H9 (cell line): ENCODE results near the gene MKI67. TPM values are rescaled to one million over a fixed set of nuclear protein-coding genes. Genes with fewer than 3 reads are reported as not detected.

ENCODE experiments used
- DNase-seq: peaks from one replicate; pipeline ENCODE4 v3.0.0-alpha.2; 2017
- H2AFZ ChIP-seq: one replicate; pipeline ENCODE4 v1.6.1; 2013; ENCODE audit warnings: mild to moderate bottlenecking, low read length, control low read depth, moderate library complexity
- H2AK5ac ChIP-seq: 2 replicates; pipeline ENCODE4 v1.6.1; 2013; ENCODE audit warnings: low read length, control low read depth, mixed read lengths; ENCODE audit not compliant: insufficient read length
- H2BK120ac ChIP-seq: one replicate; pipeline ENCODE4 v1.6.1; 2013; ENCODE audit warnings: low read depth, mild to moderate bottlenecking, low read length, control low read depth, inconsistent platforms; ENCODE audit not compliant: poor library complexity, severe bottlenecking
- H2BK12ac ChIP-seq: 2 replicates; pipeline ENCODE4 v1.6.1; 2013; ENCODE audit warnings: low read length, control low read depth, mixed read lengths, low read depth; ENCODE audit not compliant: insufficient read length
- H2BK15ac ChIP-seq: 2 replicates; pipeline ENCODE4 v1.6.1; 2013; ENCODE audit warnings: low read depth, low read length, control low read depth
- H2BK20ac ChIP-seq: one replicate; pipeline ENCODE4 v1.6.1; 2013; ENCODE audit warnings: low read depth, mild to moderate bottlenecking, low read length, control low read depth, inconsistent platforms; ENCODE audit not compliant: poor library complexity, severe bottlenecking
- H2BK5ac ChIP-seq: 2 replicates; pipeline ENCODE4 v1.6.1; 2013; ENCODE audit warnings: low read length, control low read depth, mixed read lengths; ENCODE audit not compliant: insufficient read length
- H3K14ac ChIP-seq: 2 replicates; pipeline ENCODE4 v1.6.1; 2013; ENCODE audit warnings: low read length, control low read depth; ENCODE audit not compliant: insufficient read depth
- H3K18ac ChIP-seq: 2 replicates; pipeline ENCODE4 v1.6.1; 2013; ENCODE audit warnings: low read depth, mild to moderate bottlenecking, mixed read lengths, low read length, control low read depth; ENCODE audit not compliant: insufficient read length
- H3K23ac ChIP-seq: 2 replicates; pipeline ENCODE4 v1.6.1; 2013; ENCODE audit warnings: low read length, control low read depth, mixed read lengths, low read depth; ENCODE audit not compliant: insufficient read length
- H3K23me2 ChIP-seq: 2 replicates; pipeline ENCODE4 v1.6.1; 2013; ENCODE audit warnings: low read depth, mild to moderate bottlenecking, mixed read lengths, low read length, control low read depth; ENCODE audit not compliant: insufficient read length, poor library complexity, severe bottlenecking
- H3K27ac ChIP-seq: 2 replicates; pipeline ENCODE4 v1.5.1; 2013; ENCODE audit warnings: low read length, control low read depth, mixed read lengths, low read depth; ENCODE audit not compliant: insufficient read length
- H3K27me3 ChIP-seq: 2 replicates; pipeline ENCODE4 v1.6.1; 2013; ENCODE audit warnings: low read length, control low read depth, inconsistent platforms; ENCODE audit not compliant: insufficient read depth
- H3K4ac ChIP-seq: 2 replicates; pipeline ENCODE4 v1.6.1; 2013; ENCODE audit warnings: low read depth, mild to moderate bottlenecking, control low read depth, inconsistent platforms, low read length, moderate library complexity
- H3K4me1 ChIP-seq: 2 replicates; pipeline ENCODE4 v1.6.1; 2013; ENCODE audit warnings: low read length, control low read depth, inconsistent platforms; ENCODE audit not compliant: insufficient read depth
- H3K4me2 ChIP-seq: 2 replicates; pipeline ENCODE4 v1.6.1; 2013; ENCODE audit warnings: low read length, control low read depth, mixed read lengths; ENCODE audit not compliant: insufficient read length, insufficient read depth
- H3K56ac ChIP-seq: 2 replicates; pipeline ENCODE4 v1.6.1; 2013; ENCODE audit warnings: low read depth, mild to moderate bottlenecking, mixed read lengths, low read length, control low read depth; ENCODE audit not compliant: insufficient read length
- H3K79me1 ChIP-seq: 2 replicates; pipeline ENCODE4 v1.6.1; 2013; ENCODE audit warnings: low read depth, mild to moderate bottlenecking, moderate library complexity, low read length, control low read depth, inconsistent platforms; ENCODE audit not compliant: insufficient read depth, poor library complexity, severe bottlenecking
- H3K79me2 ChIP-seq: 2 replicates; pipeline ENCODE4 v1.6.1; 2013; ENCODE audit warnings: low read length, control low read depth, inconsistent platforms; ENCODE audit not compliant: insufficient read depth
- H3K9ac ChIP-seq: 2 replicates; pipeline ENCODE4 v1.6.1; 2013; ENCODE audit warnings: low read length, control low read depth, mixed read lengths; ENCODE audit not compliant: insufficient read length; ENCODE audit errors: extremely low read depth
- H3K9me3 ChIP-seq: one replicate; pipeline ENCODE4 v1.6.1; 2013; ENCODE audit warnings: low read depth, low read length, inconsistent platforms; ENCODE audit not compliant: control insufficient read depth
- H3T11ph ChIP-seq: one replicate; pipeline ENCODE4 v1.6.1; 2013; ENCODE audit warnings: mild to moderate bottlenecking, low read length, control low read depth, inconsistent platforms
- H4K20me1 ChIP-seq: one replicate; pipeline ENCODE4 v1.6.1; 2013; ENCODE audit not compliant: control insufficient read depth, insufficient read length, insufficient read depth
- H4K5ac ChIP-seq: 2 replicates; pipeline ENCODE4 v1.6.1; 2013; ENCODE audit warnings: low read depth, mild to moderate bottlenecking, mixed read lengths, low read length, control low read depth; ENCODE audit not compliant: insufficient read length
- H4K8ac ChIP-seq: replicated peaks from 2 replicates; pipeline ENCODE4 v1.6.1; 2013; ENCODE audit warnings: low read length, control low read depth, mixed read lengths, low read depth; ENCODE audit not compliant: insufficient read length
- H4K91ac ChIP-seq: 2 replicates; pipeline ENCODE4 v1.6.1; 2013; ENCODE audit warnings: low read depth, mild to moderate bottlenecking, moderate library complexity, mixed read lengths, low read length, control low read depth; ENCODE audit not compliant: insufficient read length
- H3K27ac Mint-ChIP-seq, 3 experiments: 2 replicates in 2 of 3; 3 replicates in 1 of 3; pipeline ENCODE4 v1.8.0; 2020 to 2021; ENCODE audit warnings: mixed read lengths in 3 of 3, mild to moderate bottlenecking in 1 of 3, moderate library complexity in 1 of 3
- H3K27me3 Mint-ChIP-seq: 2 replicates; pipeline ENCODE4 v1.8.0; 2021; ENCODE audit warnings: low read depth, mild to moderate bottlenecking, moderate library complexity, mixed read lengths
- H3K36me3 Mint-ChIP-seq, 3 experiments: 2 replicates in 2 of 3; 3 replicates in 1 of 3; pipeline ENCODE4 v1.8.0; 2020 to 2021; ENCODE audit warnings: low read depth in 3 of 3, mixed read lengths in 3 of 3; ENCODE audit not compliant: insufficient read depth in 1 of 3
- H3K4me1 Mint-ChIP-seq, 2 experiments: 2 replicates each; pipeline ENCODE4 v1.8.0; 2020; ENCODE audit warnings: mixed read lengths in 2 of 2
- H3K4me3 Mint-ChIP-seq, 2 experiments: 2 replicates in 1 of 2; 3 replicates in 1 of 2; pipeline ENCODE4 v1.8.0; 2020 to 2021; ENCODE audit warnings: mild to moderate bottlenecking in 2 of 2, mixed read lengths in 2 of 2, moderate library complexity in 1 of 2
- H3K9me3 Mint-ChIP-seq, 2 experiments: 2 replicates in 1 of 2; 3 replicates in 1 of 2; pipeline ENCODE4 v1.8.0; 2020; ENCODE audit warnings: mild to moderate bottlenecking in 2 of 2, mixed read lengths in 2 of 2, moderate library complexity in 1 of 2
- WGBS: extraction: QIAGEN DNeasy Blood & Tissue Kit; methylation state at CpG from one replicate; pipeline ENCODE4 v1.1.7; 2013; ENCODE audit warnings: missing lambda C conversion rate, low lambda C conversion rate, mixed read lengths; ENCODE audit not compliant: insufficient read length; ENCODE audit errors: extremely low coverage; 5-methylcytosine and 5-hydroxymethylcytosine counted together
- total RNA-seq: library from RNA; stranded (reverse); gene quantifications from 2 replicates; pipeline ENCODE4 v1.2.1, GENCODE V29; 2021
- TF ChIP-seq, protein P1 (sequence below): fragments of 200-600 bp; sonication (generic); conservative IDR thresholded peaks from 3 replicates; pipeline ENCODE4 v1.8.0; 2021; ENCODE audit warnings: antibody characterized with exemption, mild to moderate bottlenecking

MKI67 gene
- total RNA-seq, 1 experiment from 2014 or later = 108 TPM

- Histone ChIP-seq H3K9me3 (no peaks in the 10 kb centered on the region), H3K79me1 (no peaks in the 10 kb centered on the region), H2BK120ac (no peak overlapping the region), H2BK15ac (no peak overlapping the region), H3T11ph (no peak overlapping the region), H2BK5ac (no peak overlapping the region), H4K91ac (no peak overlapping the region), H3K9ac (no peak overlapping the region), H3K4me2 (no peak overlapping the region), H4K20me1 (no peaks in the 10 kb centered on the region), H3K27me3 (no peaks in the 10 kb centered on the region), H2AFZ (no peak overlapping the region), H3K23me2 (no peaks in the 10 kb centered on the region), H3K4me1 (no peaks in the 10 kb centered on the region), H3K14ac (no peak overlapping the region), H3K23ac (no peak overlapping the region), H4K5ac (no peak overlapping the region), H3K56ac (no peak overlapping the region), H3K79me2 (no peaks in the 10 kb centered on the region), H2BK12ac (no peak overlapping the region), H2AK5ac (no peak overlapping the region), H3K18ac (no peak overlapping the region), H4K8ac (no peak overlapping the region), H2BK20ac (no peak overlapping the region), H3K4ac (no peak overlapping the region), H3K27ac (no peak overlapping the region)
- Mint-ChIP-seq H3K4me1 (no peaks in the 10 kb centered on the region), H3K9me3 (no peaks in the 10 kb centered on the region), H3K27ac (no peak overlapping the region), H3K4me3 (no peak overlapping the region), H3K36me3 (peaks cover 48 to 67% (median 64%) of the 10 kb centered on the region in 3 experiments), H3K27me3 (no peaks in the 10 kb centered on the region)
- no CpG with 5 or more reads among the region's 13 CpGs for WGBS
- TF ChIP-seq, protein P1, sequence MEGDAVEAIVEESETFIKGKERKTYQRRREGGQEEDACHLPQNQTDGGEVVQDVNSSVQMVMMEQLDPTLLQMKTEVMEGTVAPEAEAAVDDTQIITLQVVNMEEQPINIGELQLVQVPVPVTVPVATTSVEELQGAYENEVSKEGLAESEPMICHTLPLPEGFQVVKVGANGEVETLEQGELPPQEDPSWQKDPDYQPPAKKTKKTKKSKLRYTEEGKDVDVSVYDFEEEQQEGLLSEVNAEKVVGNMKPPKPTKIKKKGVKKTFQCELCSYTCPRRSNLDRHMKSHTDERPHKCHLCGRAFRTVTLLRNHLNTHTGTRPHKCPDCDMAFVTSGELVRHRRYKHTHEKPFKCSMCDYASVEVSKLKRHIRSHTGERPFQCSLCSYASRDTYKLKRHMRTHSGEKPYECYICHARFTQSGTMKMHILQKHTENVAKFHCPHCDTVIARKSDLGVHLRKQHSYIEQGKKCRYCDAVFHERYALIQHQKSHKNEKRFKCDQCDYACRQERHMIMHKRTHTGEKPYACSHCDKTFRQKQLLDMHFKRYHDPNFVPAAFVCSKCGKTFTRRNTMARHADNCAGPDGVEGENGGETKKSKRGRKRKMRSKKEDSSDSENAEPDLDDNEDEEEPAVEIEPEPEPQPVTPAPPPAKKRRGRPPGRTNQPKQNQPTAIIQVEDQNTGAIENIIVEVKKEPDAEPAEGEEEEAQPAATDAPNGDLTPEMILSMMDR = no peak
- no peak for DNase-seq
These were observed 13.2 kb downstream of the MKI67 start for GRCh38 chr10:128113026-128113425.
